Endothelial cell of umbilical vein (primary cell): ENCODE results near the gene STAU1. TPM values are rescaled to one million over a fixed set of nuclear protein-coding genes. Genes with fewer than 3 reads are reported as not detected.

Source experiments
- BruUV-seq: library from RNA; stranded (reverse); fragments of 400-500 nt; replicated peaks from 2 replicates; lab custom pipeline; 2021; lab: Mats Ljungman, UMichigan
- CTCF ChIA-PET: fragments of 300-600, 350-600 bp; sonication (Branson Sonifier 250); formaldehyde crosslinking; loops from one replicate; lab custom pipeline; 2021; ENCODE audit warnings: antibody characterized with exemption, inconsistent platforms; lab: Charles Lee
- POLR2A ChIA-PET: fragments of 300-600, 350-600 bp; sonication (Branson Sonifier 250); formaldehyde crosslinking; loops from one replicate; lab custom pipeline; 2021; ENCODE audit warnings: antibody characterized with exemption, inconsistent platforms; lab: Charles Lee
- DNase-seq: peaks from one replicate; pipeline ENCODE4 v3.0.0-alpha.2; 2011; ENCODE audit warnings: low read depth, low spot score
- FAIRE-seq: peaks from 2 replicates; lab custom pipeline; 2011; peaks lifted over from hg19 to GRCh38; lab: Jason Lieb, UNC
- H2AFZ ChIP-seq: 2 replicates; pipeline ENCODE4 v1.6.0; 2012; ENCODE audit warnings: low read depth, low read length, control low read depth, inconsistent platforms
- H3K27ac ChIP-seq: 2 replicates; pipeline ENCODE4 v1.5.1; 2011; ENCODE audit warnings: low read depth, mild to moderate bottlenecking, control low read depth, low read length, moderate library complexity; ENCODE audit not compliant: insufficient read depth
- H3K27me3 ChIP-seq, 2 experiments: 2 replicates each; pipeline versions ENCODE4 v1.6.0 to v1.6.1; 2011; ENCODE audit warnings: low read length in 2 of 2, mixed read lengths in 1 of 2; ENCODE audit not compliant: control insufficient read depth in 2 of 2, insufficient read depth in 2 of 2
- H3K36me3 ChIP-seq, 2 experiments: 2 replicates in 1 of 2; 3 replicates in 1 of 2; pipeline ENCODE4 v1.5.1; 2011; ENCODE audit warnings: low read length in 2 of 2, mild to moderate bottlenecking in 1 of 2, moderate library complexity in 1 of 2; ENCODE audit not compliant: control insufficient read depth in 2 of 2, insufficient read depth in 2 of 2; ENCODE audit errors: extremely low read depth in 1 of 2
- H3K4me1 ChIP-seq: 3 replicates; pipeline ENCODE4 v1.5.1; 2011; ENCODE audit warnings: mild to moderate bottlenecking, low read length; ENCODE audit not compliant: control insufficient read depth, insufficient read depth; ENCODE audit errors: extremely low read depth
- H3K4me2 ChIP-seq: 2 replicates; pipeline ENCODE4 v1.6.1; 2011; ENCODE audit warnings: low read length, control low read depth, mixed read lengths; ENCODE audit not compliant: insufficient read depth
- H3K4me3 ChIP-seq, 3 experiments: fragments of 200-600 bp in 1 of 3; sonication (generic), shearing (Covaris generic) in 1 of 3; replicated peaks in 1 of 3; 2 replicates each; pipeline ENCODE4 v1.5.1; 2011 to 2016; ENCODE audit warnings: control low read depth in 3 of 3, low read length in 3 of 3, mild to moderate bottlenecking in 2 of 3, inconsistent platforms in 1 of 3, low read depth in 1 of 3, moderate library complexity in 1 of 3; ENCODE audit not compliant: insufficient read depth in 1 of 3
- H3K79me2 ChIP-seq: 2 replicates; pipeline ENCODE4 v1.6.0; 2012; ENCODE audit warnings: low read length, inconsistent platforms; ENCODE audit not compliant: control insufficient read depth, insufficient read depth
- H3K9ac ChIP-seq: replicated peaks from 2 replicates; pipeline ENCODE3; 2011; ENCODE audit warnings: low read length, control low read depth; ENCODE audit not compliant: insufficient read depth; ENCODE audit errors: extremely low read depth
- H3K9me1 ChIP-seq: replicated peaks from 3 replicates; pipeline ENCODE4 v1.6.0; 2011; ENCODE audit warnings: mild to moderate bottlenecking, low read length; ENCODE audit not compliant: control insufficient read depth, insufficient read depth; ENCODE audit errors: extremely low read depth
- H3K9me3 ChIP-seq: replicated peaks from 2 replicates; pipeline ENCODE4 v1.5.1; 2012; ENCODE audit warnings: low read length, inconsistent platforms; ENCODE audit not compliant: control insufficient read depth, insufficient read depth
- H4K20me1 ChIP-seq: replicated peaks from 2 replicates; pipeline ENCODE3; 2011; ENCODE audit warnings: mild to moderate bottlenecking, low read length; ENCODE audit not compliant: control insufficient read depth, insufficient read depth; ENCODE audit errors: extremely low read depth
- CTCF ChIP-seq, 2 donors: IDR thresholded peaks; 1 replicate in 1 of 2; 2 replicates in 1 of 2; pipeline ENCODE4 v1.5.1; 2011; ENCODE audit warnings: low read length in 2 of 2, mild to moderate bottlenecking in 2 of 2, moderate library complexity in 2 of 2, control low read depth in 1 of 2, inconsistent platforms in 1 of 2, low read depth in 1 of 2; ENCODE audit not compliant: insufficient read depth in 1 of 2; ENCODE audit errors: extremely low read depth in 1 of 2
- EZH2 ChIP-seq: IDR thresholded peaks from 2 replicates; pipeline ENCODE4 v1.6.1; 2012; ENCODE audit warnings: borderline replicate concordance, low read depth, mild to moderate bottlenecking, moderate library complexity, low read length, inconsistent platforms; ENCODE audit not compliant: severe bottlenecking
- FOS ChIP-seq: IDR thresholded peaks from 2 replicates; pipeline ENCODE4 v1.6.1; 2011; ENCODE audit warnings: mild to moderate bottlenecking, low read length, moderate library complexity, borderline replicate concordance; ENCODE audit not compliant: insufficient read depth
- GATA2 ChIP-seq: IDR thresholded peaks from 2 replicates; pipeline ENCODE4 v1.7.0; 2011; ENCODE audit warnings: low read depth, mild to moderate bottlenecking, moderate library complexity, mixed read lengths, low read length; ENCODE audit not compliant: insufficient read length, insufficient read depth
- JUN ChIP-seq: IDR thresholded peaks from 2 replicates; pipeline ENCODE4 v1.6.1; 2011; ENCODE audit warnings: borderline replicate concordance, low read depth; ENCODE audit not compliant: insufficient read length, insufficient read depth
- MAX ChIP-seq: IDR thresholded peaks from 2 replicates; pipeline ENCODE4 v1.6.1; 2011; ENCODE audit not compliant: insufficient read depth, insufficient read length
- MYC ChIP-seq: IDR thresholded peaks from one replicate; pipeline ENCODE4 v1.6.1; 2011; ENCODE audit warnings: mild to moderate bottlenecking, low read depth, low read length
- POLR2A ChIP-seq: IDR thresholded peaks from 2 replicates; pipeline ENCODE4 v1.6.1; 2012; ENCODE audit warnings: low read depth, mild to moderate bottlenecking, control low read depth, low read length
- POLR2AphosphoS5 ChIP-seq: IDR thresholded peaks from 2 replicates; pipeline ENCODE4 v1.6.1; 2012; ENCODE audit warnings: low read depth, mild to moderate bottlenecking, control low read depth, low read length, moderate library complexity; ENCODE audit not compliant: insufficient read depth
- dilution Hi-C: fragments of 300-500 bp; cut with MboI; formaldehyde crosslinking; loops from one replicate; pipeline ENCODE4 v1.15.0; 2019; ENCODE audit warnings: low sequenced_read_pairs; ENCODE audit not compliant: extremely low pct_ligation_motif_present
- intact Hi-C: fragments of 100-400 bp; cut with micrococcal nuclease; formaldehyde crosslinking; loops from one replicate; pipeline ENCODE4 v1.10.0; 2022
- polyA plus RNA-seq, 4 experiments: library from polyadenylated mRNA; depleted of rRNA in 3 of 4; stranded (reverse) in 3 of 4; unstranded in 1 of 4; fragments of >200 nt; gene quantifications; 2 replicates each; pipeline versions ENCODE4 v1.2.1 to v1.2.3, GENCODE V29; 2011 to 2012; ENCODE audit warnings: missing spikeins in 1 of 4
- total RNA-seq: library from RNA; stranded (reverse); gene quantifications from 2 replicates; pipeline ENCODE4 v1.2.3, GENCODE V29; 2021

The STAU1 gene
- total and polyA plus RNA-seq, 2 donors (not counting 3 experiments of a cell fraction or from before 2014, with no cell fraction given): 53.1 to 98.1 TPM

GRCh38 chr20:49099011-49099410 is 89.1 kb downstream of the STAU1 start:
- no peak overlapping the region for H3K4me2 ChIP-seq
- H3K4me1 ChIP-seq: no peaks in the 10 kb centered on the region
- no peak overlapping the region for H3K4me3 ChIP-seq
- no peaks in the 10 kb centered on the region for H4K20me1 ChIP-seq
- TF ChIP-seq POLR2AphosphoS5 (no peak), POLR2A (no peak), MAX (no peak), GATA2 (no peak), CTCF (IDR thresholded peaks at IDR 0.05; ENCODE audit: extremely low read depth in 1 of 2, insufficient read depth in 1 of 2, low read depth in 1 of 2, low read length in 2 of 2) (no peak), FOS (no peak), JUN (no peak), EZH2 (no peak), MYC (no peak)
- intact Hi-C loops (no loop called here), dilution Hi-C loops (no loop called here)
- BruUV-seq: no TSS peak
- H3K9me1 ChIP-seq: no peaks in the 10 kb centered on the region
- H3K27ac ChIP-seq: no peak overlapping the region
- peaks cover 10% of the 10 kb centered on the region for H3K79me2 ChIP-seq
- no peak for FAIRE-seq
- H3K27me3 ChIP-seq: no peaks in the 10 kb centered on the region
- no peak overlapping the region for H2AFZ ChIP-seq
- H3K9me3 ChIP-seq: no peaks in the 10 kb centered on the region
- H3K9ac ChIP-seq: no peak overlapping the region
- peaks cover 16 to 31% of the 10 kb centered on the region in 2 experiments for H3K36me3 ChIP-seq
- POLR2A ChIA-PET: no interaction called here
- CTCF ChIA-PET: no interaction called here
- no peak for DNase-seq
